COLO668 (cell line): ENCODE measurements around the gene WNT6.

Experiments
- DNase-seq: peaks from one replicate; lab custom pipeline; 2025; ENCODE audit not compliant: unreplicated experiment; lab: John Stamatoyannopoulos, UW

WNT6 gene

DNA sequence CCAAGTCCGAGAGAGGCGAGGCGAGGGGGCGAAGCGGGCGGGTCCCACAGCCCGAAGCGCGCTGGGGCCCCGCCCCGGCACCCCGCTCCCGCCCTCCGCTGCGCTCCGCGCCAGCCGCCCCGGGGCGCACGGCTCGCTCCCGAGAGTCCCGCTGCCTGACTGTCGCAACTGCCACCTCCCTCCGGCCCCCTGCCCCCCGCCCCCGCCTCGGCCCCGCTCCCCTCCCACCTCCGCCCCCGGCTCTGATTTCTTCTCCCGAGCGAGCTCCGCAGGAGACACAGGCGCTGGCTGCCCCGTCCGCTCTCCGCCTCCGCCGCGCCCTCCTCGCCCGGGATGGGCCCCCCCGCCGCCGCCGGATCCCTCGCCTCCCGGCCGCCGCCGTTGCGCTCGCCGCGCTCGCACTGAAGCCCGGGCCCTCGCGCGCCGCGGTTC, at the start of gene WNT6:
TSS of gene WNT6 (plus strand) at position 250 of the 432 bp plus-strand sequence. CDS start 233 bp downstream, outside the sequence.
- DNase-seq, result peak; percentile 37

DNA sequence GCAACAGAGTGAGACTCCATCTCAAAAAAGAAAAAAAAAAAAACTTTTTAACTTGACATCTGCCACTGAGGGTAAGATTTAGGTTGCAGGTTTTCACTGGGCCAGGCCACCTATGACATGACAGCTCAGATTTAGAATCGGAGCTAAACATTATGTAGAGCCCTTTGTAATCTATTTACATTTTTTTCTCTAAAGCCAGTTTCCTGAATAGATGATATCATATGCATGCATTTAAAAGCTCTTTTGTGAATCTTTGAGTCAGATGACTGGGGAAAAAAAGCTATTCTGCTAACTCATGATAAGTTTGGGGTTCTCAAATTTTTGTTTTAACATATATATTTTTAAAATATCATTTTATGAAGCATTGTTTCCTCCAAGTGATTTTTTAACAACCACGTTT, 49.3 kb upstream of the WNT6 start:
- DNase-seq, result no peak

DNA sequence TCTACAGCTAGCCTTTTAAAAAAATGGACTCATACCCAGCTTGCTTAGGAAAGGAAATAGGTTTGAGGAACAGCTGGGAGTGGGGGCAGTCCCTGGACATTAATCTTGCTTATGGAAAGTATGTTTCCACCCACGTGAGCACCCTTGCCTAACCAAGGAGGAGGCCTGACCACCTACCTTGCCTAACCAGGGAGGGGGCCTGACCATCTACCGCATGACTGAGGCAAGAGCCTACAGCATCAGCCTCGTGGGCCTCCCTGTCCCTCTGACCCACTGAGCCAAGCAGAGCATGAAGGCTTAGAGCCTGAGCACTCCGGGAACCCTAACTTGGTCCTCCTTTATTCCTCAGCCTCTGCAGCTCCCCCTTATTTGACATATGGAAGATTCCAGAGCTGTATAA, 48.2 kb upstream of the WNT6 start:
- DNase-seq, result no peak

DNA sequence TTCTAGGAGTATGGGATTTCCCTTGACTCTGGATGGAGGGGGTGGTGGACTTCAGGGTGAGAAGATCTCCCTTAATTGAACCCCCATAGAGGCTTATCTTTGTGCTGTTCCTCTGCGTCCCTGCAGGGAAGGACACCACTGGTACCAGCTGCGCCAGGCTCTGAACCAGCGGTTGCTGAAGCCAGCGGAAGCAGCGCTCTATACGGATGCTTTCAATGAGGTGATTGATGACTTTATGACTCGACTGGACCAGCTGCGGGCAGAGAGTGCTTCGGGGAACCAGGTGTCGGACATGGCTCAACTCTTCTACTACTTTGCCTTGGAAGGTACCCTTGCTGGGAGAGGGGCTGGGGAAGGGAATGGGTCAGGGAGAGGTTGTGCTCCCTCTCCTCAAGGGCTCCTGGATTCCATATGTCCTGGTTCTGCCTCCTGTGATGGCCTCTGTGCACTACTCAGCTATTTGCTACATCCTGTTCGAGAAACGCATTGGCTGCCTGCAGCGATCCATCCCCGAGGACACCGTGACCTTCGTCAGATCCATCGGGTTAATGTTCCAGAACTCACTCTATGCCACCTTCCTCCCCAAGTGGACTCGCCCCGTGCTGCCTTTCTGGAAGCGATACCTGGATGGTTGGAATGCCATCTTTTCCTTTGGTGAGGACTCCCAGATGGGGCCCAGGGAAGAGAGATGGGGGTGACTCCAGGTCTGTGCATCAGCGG, 47.3 kb upstream of the WNT6 start:
- no peak for DNase-seq

DNA sequence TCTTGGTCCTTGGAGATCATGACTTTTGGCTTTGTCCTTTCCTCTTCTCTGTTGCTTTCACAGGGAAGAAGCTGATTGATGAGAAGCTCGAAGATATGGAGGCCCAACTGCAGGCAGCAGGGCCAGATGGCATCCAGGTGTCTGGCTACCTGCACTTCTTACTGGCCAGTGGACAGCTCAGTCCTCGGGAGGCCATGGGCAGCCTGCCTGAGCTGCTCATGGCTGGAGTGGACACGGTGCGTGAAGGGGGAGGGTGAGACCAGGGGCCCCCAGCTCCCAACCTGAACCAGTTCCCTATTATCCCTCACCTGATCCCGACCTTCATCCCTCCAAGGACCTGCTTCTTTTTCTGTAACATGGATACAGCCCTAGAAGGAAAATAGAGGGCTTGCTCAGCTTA, 46.7 kb upstream of the WNT6 start:
- DNase-seq, result no peak

DNA sequence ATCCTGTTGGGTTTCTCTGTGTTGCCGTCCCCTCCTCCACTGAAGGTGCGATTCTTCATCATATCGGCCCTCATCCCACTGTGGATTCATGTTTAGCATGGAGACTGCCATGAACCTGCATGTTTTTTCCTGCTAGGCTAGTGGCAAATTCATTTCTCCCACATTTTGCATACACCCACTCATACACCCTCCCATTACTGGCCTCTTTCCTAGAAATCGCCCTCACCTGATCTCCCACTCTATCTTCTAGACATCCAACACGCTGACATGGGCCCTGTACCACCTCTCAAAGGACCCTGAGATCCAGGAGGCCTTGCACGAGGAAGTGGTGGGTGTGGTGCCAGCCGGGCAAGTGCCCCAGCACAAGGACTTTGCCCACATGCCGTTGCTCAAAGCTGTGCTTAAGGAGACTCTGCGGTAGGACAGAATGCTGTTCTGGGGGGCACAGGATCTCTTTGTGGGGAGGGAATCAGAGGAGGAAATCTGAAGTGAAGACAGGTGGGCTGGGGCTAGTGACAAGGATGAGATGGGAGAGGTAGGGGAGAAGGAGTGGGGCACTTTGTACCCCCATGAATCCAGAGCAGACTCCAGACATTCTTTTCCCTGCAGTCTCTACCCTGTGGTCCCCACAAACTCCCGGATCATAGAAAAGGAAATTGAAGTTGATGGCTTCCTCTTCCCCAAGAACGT, 45.7 kb upstream of the WNT6 start:
- no peak for DNase-seq

DNA sequence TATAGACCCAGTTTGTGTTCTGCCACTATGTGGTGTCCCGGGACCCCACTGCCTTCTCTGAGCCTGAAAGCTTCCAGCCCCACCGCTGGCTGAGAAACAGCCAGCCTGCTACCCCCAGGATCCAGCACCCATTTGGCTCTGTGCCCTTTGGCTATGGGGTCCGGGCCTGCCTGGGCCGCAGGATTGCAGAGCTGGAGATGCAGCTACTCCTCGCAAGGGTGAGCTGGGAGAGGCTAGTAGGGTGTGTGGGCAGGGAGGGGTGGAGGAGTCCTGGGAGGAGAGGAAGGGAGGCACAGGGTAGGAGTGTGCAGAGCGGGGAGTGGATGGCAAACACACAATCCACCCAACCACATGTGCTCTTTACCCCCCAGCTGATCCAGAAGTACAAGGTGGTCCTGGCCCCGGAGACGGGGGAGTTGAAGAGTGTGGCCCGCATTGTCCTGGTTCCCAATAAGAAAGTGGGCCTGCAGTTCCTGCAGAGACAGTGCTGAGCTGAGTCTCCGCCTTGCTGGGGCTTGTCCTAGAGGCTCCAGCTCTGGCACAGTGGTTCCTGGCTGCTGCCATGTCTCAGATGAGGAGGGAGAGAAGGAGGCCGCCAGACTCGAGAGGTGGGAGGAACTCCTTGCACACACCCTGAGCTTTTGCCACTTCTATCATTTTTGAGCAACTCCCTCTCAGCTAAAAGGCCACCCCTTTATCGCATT, 44.9 kb upstream of the WNT6 start:
- DNase-seq, result no peak

DNA sequence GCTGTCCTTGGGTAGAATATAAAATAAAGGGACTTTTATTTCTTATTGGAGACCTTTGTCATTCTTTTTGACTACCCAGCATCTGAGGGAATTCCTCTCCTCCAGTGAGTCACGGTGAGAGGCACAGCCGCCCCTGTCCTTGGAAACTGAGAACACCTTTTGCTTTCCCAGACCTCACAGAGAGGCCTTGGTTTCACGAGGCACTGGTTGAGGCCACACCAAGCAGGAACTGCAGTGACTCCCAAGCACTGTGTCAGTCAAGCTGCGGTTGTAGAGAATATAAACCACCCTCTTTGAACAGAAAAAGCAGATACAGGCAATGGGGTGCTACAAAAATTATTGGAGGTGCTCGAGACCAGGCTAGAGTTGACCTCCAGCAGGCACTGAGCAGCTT, 44.4 kb upstream of the WNT6 start:
- no peak for DNase-seq

DNA sequence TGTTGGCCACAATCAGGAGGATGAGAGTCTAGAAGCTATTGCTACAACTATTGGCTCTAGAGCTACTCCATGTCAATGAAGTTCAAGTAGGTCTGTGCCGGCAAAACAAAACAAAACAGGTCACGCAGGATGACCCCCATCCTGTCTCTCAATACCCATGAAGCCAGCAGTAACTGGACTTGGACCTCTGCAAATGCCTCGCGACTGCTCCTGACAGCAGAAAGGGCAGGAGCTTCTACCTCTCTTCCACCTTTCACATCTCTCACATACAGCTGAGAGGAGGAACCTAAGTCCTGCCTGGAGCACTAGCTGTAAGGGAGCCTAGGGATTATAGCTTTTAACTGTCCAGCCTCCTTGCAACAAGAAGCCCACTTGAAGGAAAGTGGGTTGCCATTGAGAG, 44.0 kb upstream of the WNT6 start:
- no peak for DNase-seq

DNA sequence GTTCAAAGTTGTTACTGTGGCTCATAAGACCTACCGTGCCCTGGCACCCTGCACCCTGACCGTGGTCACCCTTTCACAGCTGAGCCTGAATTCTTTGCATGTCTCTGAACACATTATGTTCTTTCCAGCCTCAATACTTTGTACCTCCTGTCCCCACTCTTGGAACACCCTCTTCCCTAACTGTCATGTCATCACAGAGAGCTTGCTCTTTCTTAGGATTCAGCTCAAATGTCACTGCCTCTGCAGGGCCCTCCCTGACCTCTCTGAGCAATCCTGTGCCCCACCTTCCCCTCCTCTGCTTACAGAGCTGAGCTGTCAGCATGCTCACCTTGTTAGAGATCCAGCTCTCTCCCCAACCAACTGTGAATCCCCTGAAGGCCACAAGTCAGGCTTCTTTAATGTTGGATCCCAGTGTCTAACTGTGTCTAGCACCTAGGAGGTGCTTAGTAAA, 43.0 kb upstream of the WNT6 start:
- no peak for DNase-seq

DNA sequence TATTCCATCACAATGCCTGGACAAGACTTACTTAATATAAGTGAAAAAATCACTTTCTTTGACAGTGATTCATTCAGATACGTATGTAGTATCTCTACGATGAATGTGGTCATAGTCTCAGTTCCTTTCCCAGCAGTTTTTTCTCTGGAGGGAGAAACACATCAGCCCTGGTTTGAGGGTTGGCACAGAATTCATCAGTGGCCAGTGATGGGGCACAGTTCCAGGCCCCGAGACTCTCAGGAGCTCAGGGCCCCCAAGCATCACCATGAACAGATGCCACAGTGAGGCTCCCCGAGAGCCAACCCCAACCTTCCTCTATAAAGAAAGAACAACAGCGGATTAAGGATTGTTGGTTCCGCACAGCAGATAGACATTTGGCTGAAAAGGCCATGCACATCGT, 40.5 kb upstream of the WNT6 start:
- no peak for DNase-seq

DNA sequence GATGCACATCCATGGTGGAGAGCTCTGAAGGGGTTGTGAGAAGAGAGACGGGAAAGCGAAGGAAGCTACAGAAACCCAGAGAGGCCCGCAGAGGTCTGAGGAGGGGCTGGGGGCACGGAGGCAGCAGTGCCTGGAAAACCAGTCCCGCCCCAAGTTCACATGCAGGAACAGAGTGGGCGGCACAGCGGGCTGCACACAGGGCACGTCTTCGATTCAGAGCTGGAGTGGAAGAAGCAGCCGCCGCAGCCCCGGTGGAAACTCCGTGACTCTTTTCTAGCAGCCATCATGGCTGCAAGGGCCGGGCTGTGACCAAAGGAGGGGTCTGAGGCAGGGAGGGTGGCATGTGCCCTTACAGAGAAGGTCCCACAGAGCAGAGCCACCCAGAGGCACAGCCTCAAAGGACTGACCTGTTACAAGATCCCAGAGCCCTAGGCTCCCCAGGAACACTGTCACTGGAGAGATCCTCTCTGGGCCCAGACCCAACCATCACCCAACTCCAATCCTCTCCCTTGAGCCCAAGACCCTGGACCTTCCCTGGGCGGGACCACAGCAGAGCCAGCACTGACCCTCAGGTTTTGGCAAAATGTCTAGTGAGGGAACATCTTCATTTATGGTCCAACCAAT, 38.7 kb upstream of the WNT6 start:
- no peak for DNase-seq

DNA sequence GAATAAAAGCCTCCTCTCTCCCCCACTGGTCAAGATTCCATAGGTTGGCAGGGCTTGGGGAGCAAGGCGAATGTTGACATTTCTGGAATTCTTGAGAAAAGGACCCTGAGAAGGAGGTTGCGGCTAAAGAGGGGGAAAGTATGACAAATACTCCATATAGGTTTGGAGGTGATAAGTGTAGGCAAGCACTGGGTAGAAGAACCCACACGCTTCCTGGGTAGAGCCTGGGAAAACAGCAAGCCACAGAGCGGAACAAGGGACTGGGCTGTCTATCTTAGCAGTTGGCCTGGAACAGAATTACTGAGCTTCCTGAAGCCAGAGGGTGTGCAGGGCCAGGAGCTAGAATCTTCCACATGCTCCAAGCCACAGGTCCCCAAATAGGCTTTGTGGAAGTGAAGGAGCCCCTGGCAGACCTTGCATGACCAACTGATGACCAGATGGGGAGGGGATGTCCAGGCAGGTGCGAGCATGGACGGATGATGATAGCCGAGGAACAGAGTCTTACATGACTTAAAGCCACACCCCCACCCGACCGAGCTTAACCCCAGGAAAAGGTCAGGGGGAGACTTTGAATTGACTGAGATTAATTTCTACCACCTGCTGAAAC, 37.9 kb upstream of the WNT6 start:
- no peak for DNase-seq

DNA sequence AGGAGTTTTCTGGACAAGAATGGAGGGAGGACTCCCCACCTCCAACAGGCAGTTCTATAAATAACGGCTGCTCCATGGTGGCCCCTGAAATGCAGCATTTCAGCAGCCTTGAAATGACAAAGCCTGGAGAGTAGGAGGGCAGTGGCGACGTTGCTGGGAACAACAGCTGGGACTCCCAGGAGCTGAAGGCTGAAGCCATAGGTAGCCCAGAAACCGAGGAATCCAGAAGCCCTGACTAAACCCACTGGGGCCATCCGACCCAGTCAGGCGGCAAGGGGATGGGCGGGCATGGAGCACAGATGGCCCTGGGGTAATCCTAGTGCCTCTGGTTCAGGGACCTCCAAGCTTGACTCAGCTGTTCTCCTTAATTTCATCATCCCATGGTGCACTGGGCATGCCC, 37.0 kb upstream of the WNT6 start:
- DNase-seq, result no peak

DNA sequence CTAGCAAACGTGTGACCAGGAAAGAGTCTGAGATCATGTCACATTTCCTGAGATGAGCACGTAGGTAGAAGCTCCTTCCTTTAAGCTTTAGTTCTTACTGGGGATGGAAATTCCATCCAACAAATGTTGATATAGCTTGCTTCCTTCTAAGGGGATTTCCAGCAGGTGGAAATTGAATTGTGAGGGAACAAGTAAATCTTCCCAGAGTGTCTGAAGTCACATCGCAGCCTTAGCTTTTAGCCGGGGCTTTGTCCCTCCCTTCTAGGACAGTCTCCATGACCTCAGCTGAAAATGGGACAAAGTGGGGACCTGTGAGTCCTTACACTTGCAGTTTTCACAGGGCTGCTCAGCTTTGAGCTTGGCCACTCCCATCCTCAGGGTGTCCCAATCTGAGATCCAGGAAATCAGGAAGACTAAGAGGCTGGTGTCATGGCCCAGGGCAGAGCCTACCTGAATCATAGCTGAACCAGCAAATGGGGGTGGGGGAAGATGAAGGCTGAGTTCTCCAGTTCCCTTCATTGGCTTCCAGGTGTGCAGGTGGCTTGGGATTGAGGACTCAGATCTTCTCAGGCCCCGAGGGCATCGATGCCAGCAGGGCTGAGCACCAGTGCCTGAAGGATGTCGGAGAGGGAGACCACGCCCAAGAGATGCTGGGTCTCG, 36.3 kb upstream of the WNT6 start:
- DNase-seq, result no peak

DNA sequence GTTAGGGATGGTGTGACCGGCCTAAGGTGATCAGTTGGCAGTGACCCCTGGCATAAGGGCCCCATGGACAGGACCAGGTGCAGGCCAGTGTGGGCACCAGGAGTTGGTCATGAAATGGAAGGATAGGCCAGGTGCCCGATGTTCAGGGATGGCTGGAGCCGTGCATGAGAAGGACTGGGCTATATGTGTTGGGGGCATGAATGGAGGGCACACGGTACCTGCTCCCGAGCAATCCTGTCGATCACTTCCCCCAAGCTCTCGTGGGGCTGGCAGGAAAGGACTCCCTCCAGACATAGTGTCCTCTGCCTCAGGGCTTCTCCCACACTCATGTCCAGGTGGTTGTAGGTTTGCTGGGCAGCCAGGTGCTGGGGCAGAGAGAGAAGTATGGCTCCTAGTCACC, 35.6 kb upstream of the WNT6 start:
- DNase-seq, result no peak

DNA sequence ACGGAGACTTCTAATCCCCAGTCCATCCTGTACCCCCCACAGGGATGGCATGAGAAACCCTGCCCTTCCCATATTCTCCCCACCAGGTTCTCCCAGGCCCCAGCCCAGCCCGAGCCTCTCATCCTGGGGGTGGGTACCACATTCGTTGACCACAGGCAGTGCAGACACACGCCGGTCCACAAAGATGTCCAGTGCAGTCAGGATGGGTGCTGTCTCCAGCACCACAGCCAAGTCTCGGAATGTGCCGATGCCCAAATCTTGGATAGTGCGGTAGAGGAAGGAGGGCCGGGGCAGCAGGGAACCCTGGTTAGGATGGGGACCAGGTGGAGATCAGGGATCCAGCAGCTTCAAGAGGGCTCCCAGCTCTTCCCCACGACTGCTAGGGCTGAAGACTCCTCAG, 32.8 kb upstream of the WNT6 start:
- DNase-seq, result no peak

DNA sequence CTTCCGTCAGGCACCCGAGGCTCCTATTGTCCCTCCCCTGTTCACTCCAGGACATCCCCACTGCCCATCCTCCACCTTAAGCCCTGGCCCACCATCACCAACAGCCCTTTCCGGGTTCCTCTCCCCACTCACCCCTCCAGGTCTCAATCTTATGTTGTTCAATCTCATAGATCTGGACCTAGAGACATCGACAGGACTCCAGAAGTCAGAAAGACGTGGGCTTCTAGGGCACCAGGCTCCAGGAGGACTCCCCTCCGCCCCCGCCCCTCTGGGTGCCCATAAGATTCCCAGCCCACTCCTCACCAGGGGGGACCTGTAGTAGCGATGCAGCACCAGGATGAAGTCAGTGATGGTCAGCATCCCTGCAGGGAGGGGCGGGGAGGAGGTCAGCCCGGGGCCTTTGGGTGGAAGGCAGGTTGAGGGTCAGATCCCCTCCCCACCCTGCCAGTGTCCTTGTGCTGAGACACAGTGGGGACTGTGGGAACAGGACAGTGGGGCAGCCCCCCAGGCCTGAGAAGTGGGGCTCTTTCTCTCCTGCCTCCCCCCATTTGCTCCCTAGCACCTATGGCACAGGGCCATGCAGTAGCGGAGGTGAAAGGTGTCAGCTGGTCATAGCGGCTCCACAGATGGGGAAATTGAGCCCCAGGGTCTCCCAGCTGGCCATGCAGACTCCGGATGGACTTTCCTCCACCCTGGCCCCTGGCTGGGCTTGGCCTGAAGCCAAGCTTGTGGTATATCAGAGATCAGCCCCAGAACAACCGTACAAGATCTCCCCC, 31.7 kb upstream of the WNT6 start:
- no peak for DNase-seq

DNA sequence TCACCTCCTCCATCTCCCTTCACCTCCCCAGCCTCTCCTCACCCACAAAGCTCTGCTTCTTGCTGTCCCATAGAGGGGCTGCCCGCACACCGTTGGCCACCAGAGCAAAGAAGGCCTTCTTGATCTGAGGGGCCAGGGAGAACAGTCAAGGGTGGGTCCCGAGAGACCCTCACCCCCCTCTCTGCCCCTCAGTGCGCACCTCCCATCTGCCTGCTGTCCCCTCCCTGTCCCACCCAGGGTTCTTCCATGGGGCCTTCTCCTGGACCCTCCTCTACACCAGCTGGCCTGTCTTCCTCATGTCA, 31.2 kb upstream of the WNT6 start:
- DNase-seq, result no peak

DNA sequence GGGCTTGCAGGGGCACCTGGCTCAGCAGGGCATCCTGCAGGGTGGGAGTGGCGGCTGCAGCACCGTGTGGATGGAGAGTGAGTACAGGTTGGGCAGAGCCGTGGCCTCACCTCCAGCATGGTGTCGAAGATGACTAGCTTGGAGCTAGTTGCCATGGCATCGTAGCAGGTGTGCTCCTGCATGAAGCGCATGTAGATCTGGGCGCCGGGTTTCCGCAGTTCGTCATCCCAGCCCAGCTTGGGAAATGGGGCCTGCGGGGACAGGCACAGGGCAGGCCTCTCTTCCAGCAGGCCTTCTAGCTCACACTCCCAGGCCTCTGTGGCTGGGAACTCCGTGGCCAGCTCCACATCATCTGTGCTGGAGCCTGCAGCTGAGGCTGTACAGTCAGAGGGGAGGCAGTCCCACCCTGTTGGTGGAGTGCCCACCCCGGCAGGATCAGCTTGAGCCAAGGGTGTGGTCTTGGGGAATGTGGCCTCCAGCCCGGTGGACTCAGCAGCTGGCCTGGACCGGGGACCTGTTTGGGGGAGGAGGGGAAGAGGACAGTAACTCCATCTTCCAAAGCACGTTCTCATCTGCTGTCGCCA, 29.6 kb upstream of the WNT6 start:
- DNase-seq, result peak; percentile 88
